Activated B cell treated with CpG ODN at 0.5 μM for 24 hours (primary cell): ENCODE data around the gene AARS1. TPM values are rescaled to one million over a fixed set of nuclear protein-coding genes. Genes with fewer than 3 reads are reported as not detected.
"Not testable (repeated sequence)": the region's sequence is repeated elsewhere in the genome, so short reads cannot be mapped to it uniquely, and the experiment has no call there.

Experiments used
- ATAC-seq: fragments of 200-7000 bp; cut with Tn5 transposase; one replicate; pipeline ENCODE4 v1.10.0; 2021; ENCODE audit warnings: low read depth, mild to moderate bottlenecking, moderate library complexity
- CTCF ChIA-PET: fragments of 350-600 bp; sonication (Branson Sonifier 250); formaldehyde crosslinking; loops from one replicate; lab custom pipeline; 2021; ENCODE audit warnings: antibody characterized with exemption; lab: Charles Lee
- POLR2A ChIA-PET: fragments of 350-600 bp; sonication (Branson Sonifier 250); formaldehyde crosslinking; loops from one replicate; lab custom pipeline; 2021; ENCODE audit warnings: antibody characterized with exemption; lab: Charles Lee
- DNase-seq: peaks from one replicate; pipeline ENCODE4 v3.0.0; 2022
- H3K27ac Mint-ChIP-seq: one replicate; pipeline ENCODE4 v1.8.0; 2020; ENCODE audit warnings: mixed read lengths
- H3K27me3 Mint-ChIP-seq: one replicate; pipeline ENCODE4 v1.8.0; 2021; ENCODE audit warnings: mixed read lengths
- H3K36me3 Mint-ChIP-seq: one replicate; pipeline ENCODE4 v1.8.0; 2021; ENCODE audit warnings: low read depth, mixed read lengths
- H3K4me1 Mint-ChIP-seq: one replicate; pipeline ENCODE4 v1.8.0; 2021; ENCODE audit warnings: mixed read lengths
- H3K4me3 Mint-ChIP-seq: one replicate; pipeline ENCODE4 v1.8.0; 2020; ENCODE audit warnings: mild to moderate bottlenecking, mixed read lengths
- H3K9me3 Mint-ChIP-seq: one replicate; pipeline ENCODE4 v1.8.0; 2020; ENCODE audit warnings: mixed read lengths
- intact Hi-C: fragments of 100-400 bp; cut with micrococcal nuclease; formaldehyde crosslinking; loops from one replicate; pipeline ENCODE4 v1.15.1; 2024
- total RNA-seq: library from RNA; stranded (reverse); gene quantifications from 2 replicates; pipeline ENCODE4 v1.2.3, GENCODE V29; 2022
- TF ChIP-seq, protein P1 (sequence below): fragments of 200-600 bp; IDR thresholded peaks from one replicate; pipeline ENCODE4 v1.8.0; 2022; ENCODE audit warnings: antibody characterized with exemption, mild to moderate bottlenecking

Gene AARS1
- total RNA-seq, 1 donor from 2014 or later, result 154 TPM

DNA sequence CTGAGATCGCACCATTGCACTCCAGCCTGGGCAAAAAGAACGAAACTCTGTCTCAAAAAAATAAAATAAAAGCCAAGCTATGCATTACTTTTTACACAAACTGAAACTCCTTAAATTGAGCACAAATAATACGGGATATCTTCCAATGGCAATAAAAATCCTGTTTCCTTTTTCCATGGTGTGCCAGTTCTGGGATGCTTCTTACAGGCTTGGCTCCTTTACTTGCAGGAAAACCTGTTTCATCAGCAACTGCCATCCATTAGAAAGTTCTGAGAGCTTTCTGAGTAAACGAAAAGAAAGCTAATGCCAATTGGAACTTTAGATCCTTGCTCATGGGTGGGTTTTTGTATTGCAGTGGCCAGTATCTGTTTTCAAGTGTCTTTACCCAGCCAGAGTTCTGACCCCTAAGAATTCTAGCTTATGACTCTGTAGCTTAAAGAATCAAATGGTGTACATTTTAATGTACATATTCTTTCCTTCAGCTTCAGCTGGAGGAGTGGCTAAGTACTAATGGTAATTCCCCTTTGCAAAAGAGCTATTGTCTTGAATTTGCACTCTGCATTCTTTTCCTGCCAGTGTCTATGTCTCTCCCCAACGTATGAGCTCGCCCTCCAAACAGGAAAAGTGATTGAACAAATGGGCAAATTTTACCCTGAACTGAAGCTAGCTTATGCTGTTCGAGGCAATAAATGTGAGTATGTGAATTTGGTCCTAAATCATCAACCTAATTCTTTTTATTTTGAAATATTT is 35.9 kb upstream of the AARS1 start:
- Mint-ChIP-seq H3K27ac (no peak overlapping the region), H3K27me3 (no peaks in the 10 kb centered on the region), H3K36me3 (peaks cover 47% of the 10 kb centered on the region), H3K4me3 (no peak overlapping the region), H3K9me3 (no peaks in the 10 kb centered on the region), H3K4me1 (no peaks in the 10 kb centered on the region)
- ATAC-seq (no peak), DNase-seq (no peak)
- TF ChIP-seq, protein P1, sequence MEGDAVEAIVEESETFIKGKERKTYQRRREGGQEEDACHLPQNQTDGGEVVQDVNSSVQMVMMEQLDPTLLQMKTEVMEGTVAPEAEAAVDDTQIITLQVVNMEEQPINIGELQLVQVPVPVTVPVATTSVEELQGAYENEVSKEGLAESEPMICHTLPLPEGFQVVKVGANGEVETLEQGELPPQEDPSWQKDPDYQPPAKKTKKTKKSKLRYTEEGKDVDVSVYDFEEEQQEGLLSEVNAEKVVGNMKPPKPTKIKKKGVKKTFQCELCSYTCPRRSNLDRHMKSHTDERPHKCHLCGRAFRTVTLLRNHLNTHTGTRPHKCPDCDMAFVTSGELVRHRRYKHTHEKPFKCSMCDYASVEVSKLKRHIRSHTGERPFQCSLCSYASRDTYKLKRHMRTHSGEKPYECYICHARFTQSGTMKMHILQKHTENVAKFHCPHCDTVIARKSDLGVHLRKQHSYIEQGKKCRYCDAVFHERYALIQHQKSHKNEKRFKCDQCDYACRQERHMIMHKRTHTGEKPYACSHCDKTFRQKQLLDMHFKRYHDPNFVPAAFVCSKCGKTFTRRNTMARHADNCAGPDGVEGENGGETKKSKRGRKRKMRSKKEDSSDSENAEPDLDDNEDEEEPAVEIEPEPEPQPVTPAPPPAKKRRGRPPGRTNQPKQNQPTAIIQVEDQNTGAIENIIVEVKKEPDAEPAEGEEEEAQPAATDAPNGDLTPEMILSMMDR, result no peak
- ChIA-PET POLR2A (interaction anchor here (0.6 to 1.1 kb wide), 3 partner anchors 21 to 148 kb away, joined by 4 to 7 read pairs (median 6); partner anchors contain the start of gene DDX19A), CTCF (no interaction called here)
- intact Hi-C loops, result no loop called here

DNA sequence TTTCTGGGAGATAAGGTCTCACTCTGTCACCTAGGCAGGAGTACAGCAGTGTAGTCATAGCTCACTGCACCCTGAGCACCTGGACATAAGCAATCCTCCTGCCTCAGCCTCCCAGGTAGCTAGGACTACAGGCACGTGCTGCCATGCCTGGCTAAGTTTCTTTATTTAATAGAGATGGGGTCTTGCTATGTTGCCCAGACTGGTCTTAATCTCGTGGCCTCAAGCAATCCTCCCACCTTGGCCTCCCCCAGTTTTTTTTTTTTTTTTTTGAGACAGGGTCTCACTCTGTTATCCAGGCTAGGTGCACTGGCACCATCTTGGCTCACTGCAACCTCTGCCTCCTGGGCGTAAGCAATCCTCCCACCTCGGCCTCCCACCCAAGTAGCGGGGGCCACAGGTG is 30.8 kb upstream of the AARS1 start:
- ChIA-PET CTCF (no interaction called here), POLR2A (no interaction called here)
- Mint-ChIP-seq H3K36me3 (peaks cover 44% of the 10 kb centered on the region), H3K4me3 (no peak overlapping the region), H3K27me3 (no peaks in the 10 kb centered on the region), H3K27ac (no peak overlapping the region), H3K4me1 (no peaks in the 10 kb centered on the region), H3K9me3 (no peaks in the 10 kb centered on the region)
- ATAC-seq (no peak), DNase-seq (no peak)
- intact Hi-C loops, result no loop called here
- TF ChIP-seq, protein P1, result no peak

DNA sequence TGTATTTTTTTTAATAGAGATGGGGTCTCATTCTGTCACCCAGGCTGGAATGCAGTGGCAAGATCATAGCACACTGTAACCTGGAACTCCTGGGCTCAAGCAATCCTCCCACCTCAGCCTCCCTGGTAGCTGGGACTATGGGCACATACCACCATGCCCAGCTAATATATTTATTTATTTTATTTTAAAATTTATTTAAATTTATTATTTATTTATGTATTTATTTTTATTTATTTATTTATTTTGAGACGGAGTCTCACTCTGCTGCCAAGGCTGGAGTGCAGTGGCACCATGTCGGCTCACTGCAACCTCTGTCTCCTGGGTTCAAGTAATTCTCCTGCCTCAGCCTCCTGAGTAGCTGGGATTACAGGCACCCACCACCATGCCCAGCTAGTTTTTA is 18.4 kb upstream of the AARS1 start:
- intact Hi-C loops, H3K9me3 Mint-ChIP-seq, H3K27me3 Mint-ChIP-seq, ATAC-seq, H3K27ac Mint-ChIP-seq, DNase-seq, H3K4me3 Mint-ChIP-seq: not testable (repeated sequence)
- CTCF ChIA-PET, result interaction anchor here (0.6 kb wide), 1 partner anchor 35 kb away, joined by 3 read pairs; no protein-coding TSS in a partner anchor
- POLR2A ChIA-PET, result interaction anchor here (0.6 to 0.7 kb wide), 2 partner anchors 15 to 70 kb away, joined by 4 to 6 read pairs; no protein-coding TSS in a partner anchor
- peaks cover 11% of the 10 kb centered on the region for H3K36me3 Mint-ChIP-seq
- H3K4me1 Mint-ChIP-seq, result peaks cover 21% of the 10 kb centered on the region

DNA sequence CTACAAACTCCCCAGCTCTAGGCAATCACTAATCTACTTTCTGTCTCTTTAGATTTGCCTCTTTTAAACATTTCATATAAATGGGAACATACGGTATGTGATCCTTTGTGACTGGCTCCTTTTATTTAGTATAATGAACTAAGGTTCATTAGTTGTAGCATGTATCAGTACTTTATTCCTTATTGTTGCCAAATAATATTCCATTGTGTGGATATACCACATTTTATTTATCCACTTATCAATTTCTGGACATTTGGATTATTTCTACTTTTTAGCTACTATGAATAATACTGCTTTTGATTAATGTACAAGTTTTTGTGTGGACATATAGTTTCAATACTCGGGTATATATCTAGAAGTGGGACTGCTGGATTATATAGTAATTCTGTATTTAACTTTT is 17.6 kb upstream of the AARS1 start:
- CTCF ChIA-PET, result interaction anchor here (0.6 kb wide), 1 partner anchor 36 kb away, joined by 3 read pairs; no protein-coding TSS in a partner anchor

DNA sequence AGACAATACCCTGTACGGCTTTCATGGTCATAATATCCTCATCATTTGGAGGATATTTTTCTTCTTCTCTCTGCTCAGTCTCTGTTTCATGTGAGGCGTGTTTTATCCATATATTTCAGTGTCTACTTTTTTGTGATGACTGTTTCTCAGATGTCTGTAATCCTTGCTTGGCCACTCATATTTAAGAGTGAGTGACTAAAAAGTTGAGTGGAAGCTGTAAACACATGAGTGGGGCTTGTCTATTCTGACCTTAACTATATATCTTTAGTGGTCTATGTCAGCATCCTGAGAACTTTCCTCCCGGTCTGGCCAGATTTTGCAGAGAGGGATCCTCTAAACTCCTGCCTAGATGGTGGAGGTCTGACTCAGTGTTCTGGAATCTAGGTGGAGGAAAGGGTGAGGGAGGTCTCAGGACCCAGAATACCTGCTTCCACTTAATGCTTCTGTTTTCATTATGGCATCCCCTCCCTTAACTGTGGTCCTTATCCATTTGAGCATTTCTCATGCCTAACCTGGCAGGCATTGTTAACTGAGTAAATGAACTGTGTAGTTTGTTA is 15.7 kb upstream of the AARS1 start:
- ChIA-PET POLR2A (no interaction called here), CTCF (no interaction called here)
- TF ChIP-seq, protein P1, result no peak
- Mint-ChIP-seq H3K9me3 (peaks cover 6% of the 10 kb centered on the region), H3K27ac (peak overlapping the region; percentile 12), H3K27me3 (no peaks in the 10 kb centered on the region), H3K4me3 (no peak overlapping the region), H3K36me3 (peaks cover 21% of the 10 kb centered on the region), H3K4me1 (peaks cover 40% of the 10 kb centered on the region)
- ATAC-seq (no peak), DNase-seq (no peak)
- intact Hi-C loops, result no loop called here

More for the DNA sequence above, 17.6 kb upstream of the AARS1 start:
- H3K27ac Mint-ChIP-seq, result no peak overlapping the region
- H3K4me1 Mint-ChIP-seq, result peaks cover 28% of the 10 kb centered on the region
- H3K4me3 Mint-ChIP-seq, result no peak overlapping the region
- H3K9me3 Mint-ChIP-seq, result no peaks in the 10 kb centered on the region
- DNase-seq, result no peak
- H3K27me3 Mint-ChIP-seq, result no peaks in the 10 kb centered on the region
- ATAC-seq, result no peak
- POLR2A ChIA-PET, result interaction anchor here (0.6 to 1.3 kb wide), 3 partner anchors 9 to 124 kb away, joined by 3 read pairs; partner anchors contain the start of gene AARS1
- H3K36me3 Mint-ChIP-seq, result peaks cover 10% of the 10 kb centered on the region
- TF ChIP-seq, protein P1, result no peak
- intact Hi-C loops, result no loop called here
